ENCODE results near the gene ABLIM3.
A peak's percentile ranks its signal among the peaks of the same experiment; 100 is the strongest.

Gene ABLIM3

DNA sequence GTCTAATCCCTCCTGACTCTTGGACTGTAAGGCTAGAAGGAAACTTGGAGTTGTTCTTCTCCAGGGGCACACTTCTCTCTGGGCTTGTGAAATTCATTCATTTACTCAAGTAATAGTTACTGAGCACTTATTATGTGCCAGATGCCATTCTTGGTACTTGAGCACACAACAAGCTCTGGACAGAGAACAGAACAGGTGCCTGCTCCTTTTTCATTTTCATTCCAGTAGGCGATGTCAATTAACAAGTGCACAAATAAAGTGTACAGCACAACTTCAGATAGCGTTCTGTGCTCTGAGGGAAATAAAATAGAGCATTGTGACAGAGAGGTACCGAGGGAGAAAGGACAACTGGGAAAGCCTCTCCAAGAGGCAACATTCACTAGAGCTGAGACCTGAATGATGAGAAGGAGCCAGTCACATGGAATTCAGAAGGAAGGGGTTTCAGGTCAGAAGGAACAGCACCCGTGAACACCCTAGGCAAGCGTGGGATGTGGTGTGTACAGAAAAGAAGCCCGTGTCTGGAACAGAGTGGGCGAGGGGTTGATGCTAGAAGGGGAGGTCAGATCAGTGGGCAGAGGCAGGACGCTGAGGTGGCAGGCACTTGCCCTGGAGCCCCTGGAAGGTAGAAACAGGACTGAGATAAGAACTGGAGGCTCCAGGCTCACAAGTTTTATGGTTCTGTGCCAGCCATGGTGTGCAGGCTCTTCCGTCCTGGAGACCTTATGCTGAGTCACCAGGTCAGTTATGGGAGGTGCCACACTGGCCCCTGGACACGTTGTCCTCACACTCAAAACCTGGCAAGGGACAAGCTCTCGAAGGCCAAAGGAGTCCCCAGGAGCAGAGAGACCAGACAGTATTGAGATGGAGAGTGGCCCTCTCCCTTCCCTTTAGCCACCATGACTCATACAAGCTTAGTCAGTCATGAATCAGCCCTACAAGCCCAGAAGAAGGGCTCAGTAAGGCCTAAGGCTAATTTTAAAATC is 7.2 kb upstream of the ABLIM3 start:
- Histone ChIP-seq H4K20me1 (no peaks in the 10 kb centered on the region), H3K27ac (no peak overlapping the region), H3K4me1 (peaks cover 17% of the 10 kb centered on the region), H3K4me2 (no peak overlapping the region), H3K9ac (no peak overlapping the region), H3K9me3 (no peaks in the 10 kb centered on the region), H3K27me3 (no peaks in the 10 kb centered on the region), H3K4me3 (no peak overlapping the region), H3K36me3 (no peaks in the 10 kb centered on the region)
- TF ChIP-seq Cebpa-rat (IDR thresholded peaks at IDR 0.05) = no peak

DNA sequence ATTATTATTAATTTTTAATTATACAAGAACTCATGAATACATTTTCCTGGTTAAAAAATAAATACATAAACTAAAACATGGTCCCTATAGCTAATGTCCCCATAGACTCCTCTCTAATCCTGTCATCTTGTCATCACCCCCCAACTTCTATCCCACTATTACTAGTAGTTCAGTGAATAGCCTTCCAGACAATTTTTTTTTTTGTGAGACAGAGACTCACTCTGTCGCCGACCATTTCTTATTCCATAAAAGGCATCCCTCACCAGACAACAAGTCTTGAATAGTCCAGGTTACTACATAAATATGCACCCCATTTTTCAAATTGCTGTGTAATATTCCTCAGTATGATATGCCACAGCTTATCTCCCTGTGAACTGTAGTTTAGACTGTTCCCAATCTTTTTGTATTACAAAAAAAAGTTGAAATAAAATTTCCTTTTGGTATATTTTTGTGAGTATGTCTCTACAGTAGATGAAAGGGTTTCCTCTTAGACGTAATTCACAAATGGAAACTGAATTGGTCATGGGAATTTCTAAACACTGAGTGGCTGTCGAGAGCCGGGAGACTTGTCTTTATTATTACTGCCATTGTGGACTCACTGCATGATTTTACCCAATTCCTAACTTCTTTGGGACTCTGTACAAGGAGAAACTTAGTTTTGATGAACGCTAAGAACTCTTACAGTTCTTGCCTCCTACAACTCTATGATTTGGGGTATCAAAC is 6.4 kb upstream of the ABLIM3 start:
- no peak overlapping the region for H3K27ac ChIP-seq
- peaks cover 17% of the 10 kb centered on the region for H3K4me1 ChIP-seq
- no peak overlapping the region for H3K9ac ChIP-seq
- no peaks in the 10 kb centered on the region for H3K9me3 ChIP-seq
- H4K20me1 ChIP-seq = no peaks in the 10 kb centered on the region
- H3K4me2 ChIP-seq = no peak overlapping the region
- no peak for TF ChIP-seq Cebpa-rat (IDR thresholded peaks at IDR 0.05)
- H3K4me3 ChIP-seq = no peak overlapping the region
- H3K27me3 ChIP-seq = no peaks in the 10 kb centered on the region
- H3K36me3 ChIP-seq = no peaks in the 10 kb centered on the region

DNA sequence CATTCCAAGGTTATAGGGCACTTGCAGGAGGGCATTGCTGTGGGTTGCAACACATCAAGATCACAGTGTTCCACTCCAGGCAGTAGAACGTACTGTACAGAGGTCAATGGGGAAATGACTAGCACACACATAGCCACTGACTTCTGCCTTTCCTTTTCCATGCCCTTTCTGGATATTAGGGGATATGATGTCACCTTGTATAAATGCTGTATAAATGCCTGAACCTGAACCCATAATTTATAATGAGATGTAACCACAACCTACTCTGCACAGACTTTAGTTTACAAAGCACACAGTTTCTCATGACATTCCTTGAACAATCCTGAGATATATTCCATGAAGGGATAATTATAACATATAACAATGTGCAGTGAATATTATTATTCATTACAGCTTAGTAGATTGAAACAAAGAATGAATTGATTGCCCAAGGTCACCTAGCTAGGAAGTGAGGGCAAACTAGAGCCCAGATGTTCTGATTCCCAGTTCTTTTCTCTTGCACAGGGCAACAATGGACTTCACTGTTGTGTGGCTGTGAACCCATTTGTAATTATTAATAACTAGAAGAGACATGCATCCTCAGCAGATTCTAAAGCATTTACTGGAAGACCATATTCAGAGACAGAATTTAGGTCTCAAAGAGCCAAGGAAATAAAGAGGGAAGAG is 5.6 kb upstream of the ABLIM3 start:
- peaks cover 17% of the 10 kb centered on the region for H3K4me1 ChIP-seq
- no peak overlapping the region for H3K4me2 ChIP-seq
- no peak overlapping the region for H3K9ac ChIP-seq
- no peaks in the 10 kb centered on the region for H4K20me1 ChIP-seq
- no peak overlapping the region for H3K27ac ChIP-seq
- no peaks in the 10 kb centered on the region for H3K36me3 ChIP-seq
- no peak overlapping the region for H3K4me3 ChIP-seq
- H3K9me3 ChIP-seq = no peaks in the 10 kb centered on the region
- no peak for TF ChIP-seq Cebpa-rat (IDR thresholded peaks at IDR 0.05)
- H3K27me3 ChIP-seq = no peaks in the 10 kb centered on the region

DNA sequence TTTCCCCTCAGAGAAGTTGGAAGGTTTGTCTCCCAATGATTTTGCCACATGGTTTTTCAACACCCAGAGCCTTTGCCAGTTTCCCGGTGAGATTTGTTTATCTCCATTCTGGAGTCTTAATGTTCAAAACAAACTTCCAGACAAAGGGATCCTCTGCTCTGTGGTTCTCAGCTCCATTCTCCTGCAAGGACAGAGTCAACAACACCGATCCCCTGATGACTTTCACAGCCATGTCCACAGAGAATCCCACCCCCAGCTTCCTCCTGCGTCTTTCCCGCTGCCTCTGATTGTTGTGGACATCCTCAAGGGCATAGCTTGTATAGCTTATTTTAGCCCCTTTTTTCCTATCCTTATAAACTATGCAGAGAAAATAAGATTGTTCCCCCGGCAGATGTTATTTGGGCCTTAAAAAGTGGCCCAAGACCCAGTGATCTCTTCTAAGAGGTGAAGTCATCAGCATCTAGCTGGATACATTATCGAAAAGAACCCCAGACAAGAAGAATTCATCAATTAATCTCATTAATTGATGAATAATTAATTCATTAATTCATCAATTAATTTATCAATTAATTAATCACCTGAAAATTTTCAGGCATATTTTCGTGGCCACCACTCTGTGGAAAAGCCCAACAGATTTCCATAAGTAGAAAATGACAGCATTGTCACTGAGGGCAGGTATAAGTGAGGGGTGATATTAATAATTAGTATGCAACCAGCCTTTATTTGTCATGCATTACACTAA is 2.9 kb upstream of the ABLIM3 start:
- Histone ChIP-seq H4K20me1 (no peaks in the 10 kb centered on the region), H3K9me3 (no peaks in the 10 kb centered on the region), H3K27me3 (peaks cover 20% of the 10 kb centered on the region), H3K4me1 (peaks cover 26% of the 10 kb centered on the region), H3K27ac (no peak overlapping the region), H3K36me3 (no peaks in the 10 kb centered on the region), H3K4me2 (peak overlapping the region; percentile 54), H3K4me3 (no peak overlapping the region), H3K9ac (no peak overlapping the region)
- TF ChIP-seq Cebpa-rat (IDR thresholded peaks at IDR 0.05) = no peak

DNA sequence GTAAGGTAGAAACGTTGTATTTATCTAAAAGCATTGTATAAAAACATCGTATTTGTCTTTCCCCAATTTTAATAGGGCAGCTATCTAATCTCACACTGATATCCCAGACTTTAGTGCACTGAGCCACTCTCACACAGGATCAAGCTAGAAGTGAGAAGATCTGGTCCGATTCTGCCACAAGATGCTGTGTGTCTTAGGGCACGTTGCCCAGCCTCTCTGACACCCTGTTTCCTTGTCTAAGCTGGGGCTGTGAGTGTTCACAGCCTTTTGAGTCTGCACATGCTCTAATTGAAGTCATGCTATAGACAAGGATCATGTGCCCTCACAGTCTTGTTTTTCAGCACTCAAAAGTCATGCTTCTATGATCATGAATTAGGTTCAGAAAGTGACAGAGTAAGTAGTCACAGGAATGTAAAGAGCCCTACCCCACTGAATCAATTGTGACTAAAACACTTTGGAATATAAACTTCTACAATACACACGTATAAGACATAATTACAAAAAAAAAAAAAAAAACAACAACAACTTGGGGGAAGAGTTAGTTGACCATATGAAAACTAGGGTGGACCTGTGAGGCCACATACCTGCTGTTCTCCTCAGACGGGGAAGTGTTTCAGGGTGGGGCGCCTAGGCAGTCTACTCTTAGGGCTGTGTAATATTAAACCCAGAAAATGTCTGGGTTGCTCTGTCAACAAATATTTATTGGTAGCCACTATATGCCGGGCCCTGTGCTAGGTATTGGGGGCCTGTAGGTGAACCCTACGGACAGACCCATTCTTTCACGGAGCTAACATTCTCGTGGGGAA is 893 bp upstream of the ABLIM3 start:
- TF ChIP-seq Cebpa-rat (IDR thresholded peaks at IDR 0.05) = no peak
- Histone ChIP-seq H3K9ac (no peak overlapping the region), H3K36me3 (no peaks in the 10 kb centered on the region), H3K4me3 (no peak overlapping the region), H3K27me3 (peaks cover 20% of the 10 kb centered on the region), H4K20me1 (no peaks in the 10 kb centered on the region), H3K27ac (no peak overlapping the region), H3K4me2 (no peak overlapping the region), H3K9me3 (no peaks in the 10 kb centered on the region), H3K4me1 (peaks cover 26% of the 10 kb centered on the region)

DNA sequence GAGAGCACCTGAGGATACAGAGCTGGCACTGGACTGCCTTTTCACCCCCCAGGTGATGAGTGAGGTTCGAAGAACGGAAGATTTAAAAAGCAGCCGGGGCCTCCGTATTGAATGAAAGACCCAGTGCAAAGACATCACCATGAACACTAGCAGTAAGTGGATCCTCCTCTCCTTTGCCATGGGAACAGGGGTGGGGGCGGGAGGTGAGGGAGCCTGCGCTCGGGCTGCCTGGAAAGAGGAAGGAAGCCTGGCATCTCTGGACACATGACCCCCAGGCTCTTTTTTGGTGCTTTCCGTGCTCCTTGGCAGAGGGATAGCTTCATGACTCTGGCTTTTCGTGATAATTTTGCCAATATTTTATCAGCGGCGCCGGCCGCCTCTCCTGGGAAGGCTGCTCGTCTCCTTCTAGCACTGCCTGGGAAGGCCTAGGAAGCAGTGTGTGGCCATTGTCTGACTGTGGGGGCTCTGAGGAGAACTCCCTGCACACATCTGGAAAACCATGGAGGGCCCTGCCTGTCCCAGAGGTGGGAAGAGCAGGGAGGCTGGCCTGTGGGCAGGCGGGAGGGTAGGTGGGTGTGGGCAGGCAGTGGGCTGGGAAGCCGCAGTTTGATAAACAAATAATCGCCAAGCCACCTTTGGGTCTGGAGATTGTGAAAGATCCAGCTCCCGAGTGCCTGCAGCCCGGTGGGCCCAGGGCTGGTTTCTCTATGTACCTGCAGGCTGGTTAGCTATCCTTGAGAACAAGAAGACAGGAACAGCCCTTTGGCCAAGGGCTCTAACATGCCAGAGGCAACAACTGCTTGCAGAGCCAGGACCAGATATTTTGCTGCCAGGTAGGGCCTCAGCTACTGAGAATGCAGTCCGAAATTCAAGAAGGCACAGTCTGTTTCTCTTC is 911 bp downstream of the ABLIM3 start:
- TF ChIP-seq Cebpa-rat (IDR thresholded peaks at IDR 0.05) = no peak
- H3K27me3 ChIP-seq = peaks cover 20% of the 10 kb centered on the region
- peak overlapping the region; percentile 88 for H3K4me2 ChIP-seq
- H3K36me3 ChIP-seq = no peaks in the 10 kb centered on the region
- no peaks in the 10 kb centered on the region for H3K9me3 ChIP-seq
- no peak overlapping the region for H3K27ac ChIP-seq
- H4K20me1 ChIP-seq = no peaks in the 10 kb centered on the region
- H3K4me3 ChIP-seq = peak overlapping the region; percentile 69
- peaks cover 19% of the 10 kb centered on the region for H3K4me1 ChIP-seq
- no peak overlapping the region for H3K9ac ChIP-seq

DNA sequence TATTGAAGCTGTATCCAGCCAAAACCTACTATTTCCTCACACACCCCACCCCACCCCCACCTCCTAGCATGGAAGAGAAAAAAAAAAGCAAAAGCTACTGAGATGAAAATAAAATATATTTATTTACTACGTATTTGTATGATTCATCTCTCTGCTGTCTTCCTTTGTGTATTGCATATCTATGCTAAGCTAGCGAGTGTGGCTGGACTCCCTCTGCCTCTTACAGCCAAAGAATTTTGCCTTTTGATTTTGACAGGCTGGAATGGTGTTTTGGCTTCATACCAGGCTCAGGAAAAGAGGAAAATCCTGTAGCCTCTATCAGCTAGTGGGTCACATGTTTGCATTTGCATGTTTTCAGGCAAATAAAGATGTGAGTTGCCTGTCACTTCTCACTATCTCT is 2.2 kb downstream of the ABLIM3 start:
- Histone ChIP-seq H3K4me2 (no peak overlapping the region), H3K9ac (no peak overlapping the region), H3K4me1 (peaks cover 9% of the 10 kb centered on the region), H3K9me3 (no peaks in the 10 kb centered on the region), H3K27ac (no peak overlapping the region), H4K20me1 (no peaks in the 10 kb centered on the region), H3K36me3 (no peaks in the 10 kb centered on the region), H3K4me3 (no peak overlapping the region), H3K27me3 (peaks cover 20% of the 10 kb centered on the region)
- no peak for TF ChIP-seq Cebpa-rat (IDR thresholded peaks at IDR 0.05)

DNA sequence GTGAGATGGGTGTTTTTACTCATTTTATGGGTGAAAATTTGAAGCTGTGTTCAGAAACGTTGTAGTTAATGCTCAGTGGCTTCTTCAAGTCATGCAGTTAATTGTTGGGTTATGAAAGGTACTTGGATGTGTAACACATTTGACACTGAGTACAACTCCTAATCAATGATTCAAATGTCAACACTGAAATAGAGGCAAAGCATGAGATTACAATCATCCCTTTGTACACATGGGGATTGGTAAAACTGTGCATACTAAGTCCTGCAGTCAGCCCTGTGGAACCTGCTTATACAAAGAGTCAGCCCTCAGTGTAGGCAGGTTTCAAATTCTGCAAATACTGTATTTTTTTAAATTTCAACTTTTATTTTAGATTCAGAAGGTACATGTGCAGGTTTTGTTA is 3.3 kb downstream of the ABLIM3 start:
- no peaks in the 10 kb centered on the region for H3K36me3 ChIP-seq
- no peak for TF ChIP-seq Cebpa-rat (IDR thresholded peaks at IDR 0.05)
- no peak overlapping the region for H3K4me2 ChIP-seq
- H3K27ac ChIP-seq = no peak overlapping the region
- peaks cover 20% of the 10 kb centered on the region for H3K27me3 ChIP-seq
- H3K4me3 ChIP-seq = no peak overlapping the region
- no peaks in the 10 kb centered on the region for H3K9me3 ChIP-seq
- H4K20me1 ChIP-seq = no peaks in the 10 kb centered on the region
- H3K9ac ChIP-seq = no peak overlapping the region
- peaks cover 9% of the 10 kb centered on the region for H3K4me1 ChIP-seq

All from BLaER1 (cell line).